HCT116 (cell line): ENCODE measurements around the gene CRTC1.

ENCODE experiments used
- CEBPB ChIP-seq: IDR thresholded peaks from 2 replicates; pipeline ENCODE4 v1.6.1; 2012; ENCODE audit warnings: low read depth
- EZH2 ChIP-seq: fragments of 200-600 bp; sonication (generic); IDR thresholded peaks from 2 replicates; pipeline ENCODE4 v1.6.1; 2017; ENCODE audit warnings: antibody characterized with exemption, mixed run types
- EZH2phosphoT487 ChIP-seq: fragments of 200-600 bp; IDR thresholded peaks from 2 replicates; pipeline ENCODE4 v1.6.1; 2018; ENCODE audit warnings: antibody characterized with exemption, borderline replicate concordance
- JUND ChIP-seq: IDR thresholded peaks from 2 replicates; pipeline ENCODE4 v1.6.1; 2012
- POLR2A ChIP-seq: IDR thresholded peaks from 2 replicates; pipeline ENCODE4 v1.7.0; 2011; ENCODE audit warnings: borderline replicate concordance; ENCODE audit not compliant: insufficient read depth, insufficient read length; ENCODE audit errors: extremely low read depth
- POLR2AphosphoS5 ChIP-seq: IDR thresholded peaks from 2 replicates; pipeline ENCODE4 v1.6.1; 2011; ENCODE audit warnings: mild to moderate bottlenecking, low read depth, low read length, moderate library complexity
- SIN3A ChIP-seq: IDR thresholded peaks from 2 replicates; pipeline ENCODE4 v1.6.1; 2012; ENCODE audit warnings: low read depth
- SRF ChIP-seq: IDR thresholded peaks from 2 replicates; pipeline ENCODE4 v1.6.1; 2012; ENCODE audit warnings: low read depth
- YY1 ChIP-seq: IDR thresholded peaks from 2 replicates; pipeline ENCODE4 v1.6.1; 2011; ENCODE audit warnings: low read length, low read depth, moderate library complexity, mild to moderate bottlenecking; ENCODE audit not compliant: insufficient replicate concordance; ENCODE audit errors: extremely low read depth
- ZNF274 ChIP-seq: fragments of 200-500 bp; sonication (Bioruptor generic); IDR thresholded peaks from 2 replicates; pipeline ENCODE4 v1.6.1; 2014; ENCODE audit warnings: mild to moderate bottlenecking, low read depth, low read length, inconsistent platforms
- TF ChIP-seq, protein P1 (sequence below), 3 experiments: fragments of 200-600 bp in 1 of 3; sonication (generic) in 1 of 3; IDR thresholded peaks in 2 of 3; conservative IDR thresholded peaks in 1 of 3; 2 replicates each; pipeline ENCODE4 v1.5.1; 2012 to 2017; ENCODE audit warnings: low read depth in 2 of 3, low read length in 2 of 3, antibody characterized with exemption in 1 of 3, borderline replicate concordance in 1 of 3, control low read depth in 1 of 3, mild to moderate bottlenecking in 1 of 3, mixed read lengths in 1 of 3, mixed run types in 1 of 3, moderate library complexity in 1 of 3; ENCODE audit not compliant: insufficient read depth in 1 of 3
- TF ChIP-seq, protein P2 (sequence below): IDR thresholded peaks from 2 replicates; pipeline ENCODE4 v1.6.1; 2012
- TF ChIP-seq, protein P3 (sequence below): IDR thresholded peaks from 2 replicates; pipeline ENCODE4 v1.6.1; 2012; ENCODE audit warnings: low read depth
- TF ChIP-seq, protein P4 (sequence below): IDR thresholded peaks from 2 replicates; pipeline ENCODE4 v1.6.1; 2011; ENCODE audit warnings: mild to moderate bottlenecking, low read length, moderate library complexity; ENCODE audit not compliant: insufficient replicate concordance; ENCODE audit errors: extremely low read depth

DNA sequence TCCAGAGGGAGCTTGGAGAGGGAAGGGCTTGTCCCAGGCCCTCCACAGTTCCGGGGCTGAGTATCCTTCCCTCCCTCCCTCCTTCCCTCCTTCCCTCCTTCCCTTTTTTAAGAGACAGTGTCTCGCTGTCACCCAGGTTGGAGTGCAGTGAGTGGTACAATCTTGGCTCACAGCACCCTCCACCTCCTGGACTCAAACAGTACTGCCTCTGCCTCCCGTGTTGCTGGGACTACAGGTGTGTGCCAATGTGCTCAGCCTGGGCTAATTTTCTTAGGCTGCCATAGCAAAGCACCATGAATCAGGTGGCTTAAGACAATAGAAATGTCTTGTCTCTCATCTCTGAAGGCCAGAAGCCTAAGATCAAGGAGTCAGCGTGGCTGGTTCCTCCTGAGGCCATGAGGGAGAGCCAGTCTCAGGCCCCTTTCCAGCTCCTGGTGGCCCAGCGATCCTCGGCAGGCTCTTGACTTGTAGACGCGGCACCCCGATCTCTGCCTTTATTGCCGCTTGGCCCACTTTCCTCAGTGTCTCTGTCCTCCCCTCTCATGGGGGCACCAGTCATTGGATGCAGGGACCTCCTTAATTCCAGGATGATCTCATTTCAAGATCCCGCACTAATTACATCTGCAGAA, 47.5 kb downstream of the CRTC1 start:
- TF ChIP-seq EZH2 (no peak), POLR2A (no peak), EZH2phosphoT487 (no peak), POLR2AphosphoS5 (no peak), JUND (no peak), CEBPB (no peak), ZNF274 (no peak), SRF (no peak), SIN3A (no peak), YY1 (no peak)
- TF ChIP-seq, protein P1, sequence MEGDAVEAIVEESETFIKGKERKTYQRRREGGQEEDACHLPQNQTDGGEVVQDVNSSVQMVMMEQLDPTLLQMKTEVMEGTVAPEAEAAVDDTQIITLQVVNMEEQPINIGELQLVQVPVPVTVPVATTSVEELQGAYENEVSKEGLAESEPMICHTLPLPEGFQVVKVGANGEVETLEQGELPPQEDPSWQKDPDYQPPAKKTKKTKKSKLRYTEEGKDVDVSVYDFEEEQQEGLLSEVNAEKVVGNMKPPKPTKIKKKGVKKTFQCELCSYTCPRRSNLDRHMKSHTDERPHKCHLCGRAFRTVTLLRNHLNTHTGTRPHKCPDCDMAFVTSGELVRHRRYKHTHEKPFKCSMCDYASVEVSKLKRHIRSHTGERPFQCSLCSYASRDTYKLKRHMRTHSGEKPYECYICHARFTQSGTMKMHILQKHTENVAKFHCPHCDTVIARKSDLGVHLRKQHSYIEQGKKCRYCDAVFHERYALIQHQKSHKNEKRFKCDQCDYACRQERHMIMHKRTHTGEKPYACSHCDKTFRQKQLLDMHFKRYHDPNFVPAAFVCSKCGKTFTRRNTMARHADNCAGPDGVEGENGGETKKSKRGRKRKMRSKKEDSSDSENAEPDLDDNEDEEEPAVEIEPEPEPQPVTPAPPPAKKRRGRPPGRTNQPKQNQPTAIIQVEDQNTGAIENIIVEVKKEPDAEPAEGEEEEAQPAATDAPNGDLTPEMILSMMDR (IDR thresholded peaks at IDR 0.05 in 2 of 3, conservative IDR thresholded peaks at IDR 0.05 in 1 of 3; ENCODE audit: borderline replicate concordance in 1 of 3, insufficient read depth in 1 of 3, low read depth in 2 of 3, low read length in 2 of 3) = no peak
- TF ChIP-seq, protein P2, sequence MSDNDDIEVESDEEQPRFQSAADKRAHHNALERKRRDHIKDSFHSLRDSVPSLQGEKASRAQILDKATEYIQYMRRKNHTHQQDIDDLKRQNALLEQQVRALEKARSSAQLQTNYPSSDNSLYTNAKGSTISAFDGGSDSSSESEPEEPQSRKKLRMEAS = no peak
- TF ChIP-seq, protein P3, sequence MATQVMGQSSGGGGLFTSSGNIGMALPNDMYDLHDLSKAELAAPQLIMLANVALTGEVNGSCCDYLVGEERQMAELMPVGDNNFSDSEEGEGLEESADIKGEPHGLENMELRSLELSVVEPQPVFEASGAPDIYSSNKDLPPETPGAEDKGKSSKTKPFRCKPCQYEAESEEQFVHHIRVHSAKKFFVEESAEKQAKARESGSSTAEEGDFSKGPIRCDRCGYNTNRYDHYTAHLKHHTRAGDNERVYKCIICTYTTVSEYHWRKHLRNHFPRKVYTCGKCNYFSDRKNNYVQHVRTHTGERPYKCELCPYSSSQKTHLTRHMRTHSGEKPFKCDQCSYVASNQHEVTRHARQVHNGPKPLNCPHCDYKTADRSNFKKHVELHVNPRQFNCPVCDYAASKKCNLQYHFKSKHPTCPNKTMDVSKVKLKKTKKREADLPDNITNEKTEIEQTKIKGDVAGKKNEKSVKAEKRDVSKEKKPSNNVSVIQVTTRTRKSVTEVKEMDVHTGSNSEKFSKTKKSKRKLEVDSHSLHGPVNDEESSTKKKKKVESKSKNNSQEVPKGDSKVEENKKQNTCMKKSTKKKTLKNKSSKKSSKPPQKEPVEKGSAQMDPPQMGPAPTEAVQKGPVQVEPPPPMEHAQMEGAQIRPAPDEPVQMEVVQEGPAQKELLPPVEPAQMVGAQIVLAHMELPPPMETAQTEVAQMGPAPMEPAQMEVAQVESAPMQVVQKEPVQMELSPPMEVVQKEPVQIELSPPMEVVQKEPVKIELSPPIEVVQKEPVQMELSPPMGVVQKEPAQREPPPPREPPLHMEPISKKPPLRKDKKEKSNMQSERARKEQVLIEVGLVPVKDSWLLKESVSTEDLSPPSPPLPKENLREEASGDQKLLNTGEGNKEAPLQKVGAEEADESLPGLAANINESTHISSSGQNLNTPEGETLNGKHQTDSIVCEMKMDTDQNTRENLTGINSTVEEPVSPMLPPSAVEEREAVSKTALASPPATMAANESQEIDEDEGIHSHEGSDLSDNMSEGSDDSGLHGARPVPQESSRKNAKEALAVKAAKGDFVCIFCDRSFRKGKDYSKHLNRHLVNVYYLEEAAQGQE = no peak
- TF ChIP-seq, protein P4, sequence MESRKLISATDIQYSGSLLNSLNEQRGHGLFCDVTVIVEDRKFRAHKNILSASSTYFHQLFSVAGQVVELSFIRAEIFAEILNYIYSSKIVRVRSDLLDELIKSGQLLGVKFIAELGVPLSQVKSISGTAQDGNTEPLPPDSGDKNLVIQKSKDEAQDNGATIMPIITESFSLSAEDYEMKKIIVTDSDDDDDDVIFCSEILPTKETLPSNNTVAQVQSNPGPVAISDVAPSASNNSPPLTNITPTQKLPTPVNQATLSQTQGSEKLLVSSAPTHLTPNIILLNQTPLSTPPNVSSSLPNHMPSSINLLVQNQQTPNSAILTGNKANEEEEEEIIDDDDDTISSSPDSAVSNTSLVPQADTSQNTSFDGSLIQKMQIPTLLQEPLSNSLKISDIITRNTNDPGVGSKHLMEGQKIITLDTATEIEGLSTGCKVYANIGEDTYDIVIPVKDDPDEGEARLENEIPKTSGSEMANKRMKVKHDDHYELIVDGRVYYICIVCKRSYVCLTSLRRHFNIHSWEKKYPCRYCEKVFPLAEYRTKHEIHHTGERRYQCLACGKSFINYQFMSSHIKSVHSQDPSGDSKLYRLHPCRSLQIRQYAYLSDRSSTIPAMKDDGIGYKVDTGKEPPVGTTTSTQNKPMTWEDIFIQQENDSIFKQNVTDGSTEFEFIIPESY = no peak
